OCI-M2 (cell line): ENCODE results near the gene STX7.
"Not testable (repeated sequence)": the region's sequence is repeated elsewhere in the genome, so short reads cannot be mapped to it uniquely, and the experiment has no call there.

Experiments used
- DNase-seq: peaks from one replicate; lab custom pipeline; 2025; ENCODE audit not compliant: unreplicated experiment; lab: John Stamatoyannopoulos, UW

The STX7 gene, protein sequence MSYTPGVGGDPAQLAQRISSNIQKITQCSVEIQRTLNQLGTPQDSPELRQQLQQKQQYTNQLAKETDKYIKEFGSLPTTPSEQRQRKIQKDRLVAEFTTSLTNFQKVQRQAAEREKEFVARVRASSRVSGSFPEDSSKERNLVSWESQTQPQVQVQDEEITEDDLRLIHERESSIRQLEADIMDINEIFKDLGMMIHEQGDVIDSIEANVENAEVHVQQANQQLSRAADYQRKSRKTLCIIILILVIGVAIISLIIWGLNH

GRCh38 chr6:132512638-132513632, at the start of gene STX7:
STX7 (minus strand) TSS chr6:132513116; CDS start chr6:132503530, 9,586 bp downstream.
- DNase-seq: peak; percentile 80

- DNase-seq: not testable (repeated sequence)
Measured at GRCh38 chr6:132560087-132560486, 47.2 kb upstream of the STX7 start.

GRCh38 chr6:132552372-132552771, 39.5 kb upstream of the STX7 start, which contains the start of gene TAAR8:
TAAR8 (plus strand) TSS chr6:132552672; CDS start chr6:132552693, 21 bp downstream.
- no peak for DNase-seq

DNA sequence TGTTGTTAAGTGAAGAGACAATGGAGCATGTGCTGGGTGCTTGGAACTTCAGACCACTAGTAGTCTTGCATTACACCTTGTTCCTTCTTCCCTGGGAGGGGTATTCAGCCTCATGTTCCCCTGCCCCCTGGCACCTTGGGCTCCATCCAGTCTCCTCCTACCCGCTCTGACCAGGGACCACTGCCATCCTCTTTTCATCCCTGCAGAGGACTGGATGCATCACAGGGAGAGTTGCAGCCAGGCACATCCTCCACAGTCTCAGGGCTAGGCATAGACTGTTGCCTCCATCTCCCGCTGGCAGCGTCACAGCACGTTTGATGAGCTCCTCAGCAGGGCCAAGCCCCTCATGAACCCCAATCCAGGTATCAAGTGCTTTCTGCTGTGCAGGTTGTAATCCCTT, 38.3 kb upstream of the STX7 start:
- DNase-seq: no peak

DNA sequence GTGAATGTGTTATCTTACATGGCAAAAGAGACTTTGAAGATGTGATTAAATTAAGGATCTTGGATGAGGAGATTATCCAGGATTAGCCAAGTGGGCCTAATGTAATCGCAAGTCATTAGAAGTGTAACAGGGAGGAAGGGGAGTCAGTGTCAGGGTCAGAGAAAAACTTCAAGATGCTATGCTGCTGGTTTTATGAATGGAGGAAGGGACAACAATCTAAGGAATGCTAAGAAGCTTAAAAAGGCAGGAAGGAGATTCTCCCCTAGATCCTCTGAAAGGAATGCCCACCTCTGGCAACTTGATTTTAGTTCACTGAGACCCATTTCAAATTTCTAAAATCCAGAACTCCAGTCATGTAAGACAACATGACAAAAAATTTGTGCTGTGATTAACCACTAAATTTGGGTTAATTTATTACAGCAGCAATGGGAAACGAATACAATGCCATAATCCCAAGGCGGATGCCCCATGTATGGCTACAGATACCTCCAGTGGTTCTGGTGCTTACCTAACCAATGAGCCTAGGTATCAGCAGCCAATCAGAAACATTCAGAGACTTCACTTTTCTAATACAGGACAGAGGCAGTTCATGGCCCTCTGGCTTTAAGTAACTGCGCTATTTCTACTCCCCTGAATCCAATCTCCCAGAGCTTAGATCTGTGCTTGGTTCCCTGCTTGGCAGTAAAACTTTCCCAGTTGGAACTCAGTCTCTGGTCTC, 36.0 kb upstream of the STX7 start:
- no peak for DNase-seq

GRCh38 chr6:132544826-132545225, 31.9 kb upstream of the STX7 start:
- DNase-seq: no peak

GRCh38 chr6:132537977-132538376, 25.1 kb upstream of the STX7 start, which contains the start of gene TAAR9:
TAAR9 (plus strand) TSS chr6:132538277; CDS start chr6:132538290, 13 bp downstream.
- DNase-seq: no peak

GRCh38 chr6:132537145-132537544, 24.2 kb upstream of the STX7 start:
- DNase-seq: no peak

DNA sequence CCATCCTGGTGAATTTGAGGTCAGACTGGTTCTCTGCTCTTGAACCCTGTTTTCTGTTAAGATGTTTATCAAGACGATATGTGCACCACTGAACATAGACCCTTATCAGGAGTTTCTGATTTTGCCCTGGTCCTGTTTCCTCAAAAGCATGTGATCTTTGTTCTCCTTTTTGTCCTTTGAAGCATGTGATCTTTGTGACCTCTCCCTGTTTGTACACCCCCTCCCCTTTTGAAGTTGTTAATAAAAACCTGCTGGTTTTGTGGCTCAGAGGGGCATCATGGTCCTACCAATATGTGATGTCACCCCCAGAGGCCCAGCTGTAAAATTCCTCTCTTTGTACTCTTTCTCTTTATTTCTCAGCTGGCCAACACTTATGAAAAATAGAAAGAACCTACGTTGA, 21.6 kb upstream of the STX7 start:
- not testable (repeated sequence) for DNase-seq

DNA sequence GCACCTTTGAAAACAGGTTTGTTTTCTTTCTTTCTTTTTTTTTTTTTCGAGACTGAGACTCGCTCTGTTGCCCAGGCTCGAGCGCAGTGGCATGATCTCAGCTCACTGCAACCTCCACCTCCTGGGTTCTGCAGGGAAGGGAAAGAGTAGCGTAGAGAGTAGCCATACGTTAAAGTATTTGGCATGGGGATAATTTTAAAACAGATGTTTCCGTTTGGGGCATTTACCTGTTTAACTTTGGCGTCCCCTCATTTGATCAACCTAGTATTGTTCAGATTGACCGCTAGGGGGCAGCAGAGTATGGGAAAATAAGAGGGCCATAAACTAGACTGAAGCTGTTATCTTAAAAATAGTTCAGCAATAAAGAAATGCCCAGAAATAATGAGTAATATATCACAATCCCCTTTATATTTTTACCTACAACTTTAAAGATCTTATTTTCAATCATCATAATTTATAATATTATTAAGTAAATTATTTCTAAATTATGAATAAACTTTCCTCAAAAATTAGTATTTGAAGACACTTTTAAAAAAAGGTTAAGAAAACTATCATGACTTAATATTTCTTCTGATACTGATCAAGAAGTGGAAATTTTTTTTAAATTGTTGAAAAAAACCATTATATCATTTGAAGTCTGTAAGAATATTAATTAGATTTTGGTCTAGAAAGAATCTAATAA, 17.5 kb upstream of the STX7 start:
- no peak for DNase-seq

DNA sequence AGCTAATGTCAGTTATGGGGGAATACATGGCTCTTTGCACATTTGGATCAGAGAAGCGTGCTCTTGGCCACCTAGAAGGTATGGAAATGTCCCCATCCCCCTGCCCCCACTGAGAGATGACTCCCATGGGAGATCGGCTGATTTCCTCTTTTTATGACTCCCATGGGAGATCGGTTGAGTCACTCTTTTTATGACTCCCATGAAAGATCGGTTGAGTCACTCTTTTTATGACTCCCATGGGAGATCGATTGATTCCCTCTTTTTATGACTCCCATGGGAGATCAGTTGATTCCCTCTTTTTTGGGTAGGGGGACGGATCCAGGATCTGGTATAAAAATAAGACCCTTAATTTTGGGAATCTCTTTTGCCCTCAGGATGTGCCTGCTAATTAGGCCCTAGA, 14.9 kb upstream of the STX7 start:
- no peak for DNase-seq

GRCh38 chr6:132526461-132526860, 13.5 kb upstream of the STX7 start:
- no peak for DNase-seq

GRCh38 chr6:132525866-132526265, 12.9 kb upstream of the STX7 start:
- DNase-seq: no peak

- DNase-seq: no peak
Measured at GRCh38 chr6:132524646-132525045, 11.7 kb upstream of the STX7 start.

DNA sequence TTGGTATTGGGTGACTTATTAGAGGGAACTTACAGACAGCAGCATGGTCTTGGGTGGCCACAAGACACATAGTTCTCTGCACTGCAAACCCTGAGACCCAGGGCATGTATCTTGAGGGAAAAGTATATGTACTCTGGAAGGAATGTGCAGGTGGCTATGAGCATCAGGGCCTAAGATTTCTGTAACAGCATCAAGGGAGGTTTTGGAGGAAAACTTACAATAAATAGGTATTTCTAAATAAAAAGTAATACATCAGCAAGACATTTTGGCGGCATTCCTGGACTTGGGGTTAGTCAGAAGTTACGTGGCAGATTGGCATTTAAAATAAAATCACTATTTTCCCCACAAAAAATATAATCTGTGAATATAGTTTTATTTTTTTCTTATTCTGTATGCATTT, 8.0 kb upstream of the STX7 start:
- no peak for DNase-seq

DNA sequence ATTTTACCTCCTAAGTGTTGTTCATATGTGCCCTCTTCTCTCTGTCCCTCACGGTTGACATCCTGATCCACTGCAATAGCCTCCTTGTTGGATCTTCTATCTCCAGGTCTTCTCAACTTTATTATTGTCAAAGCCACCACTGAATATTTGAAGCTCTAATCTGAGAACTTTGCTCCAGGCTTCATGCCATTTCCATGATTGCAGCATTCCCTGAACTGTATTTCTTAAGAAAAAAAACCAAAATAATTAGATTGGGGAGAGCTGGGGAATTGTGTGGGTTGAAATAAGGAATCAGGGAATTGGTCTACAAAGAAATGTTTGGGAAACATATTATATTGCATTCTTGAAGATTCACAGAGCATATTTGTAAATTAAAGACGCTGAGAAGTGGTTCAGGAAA, 2.5 kb upstream of the STX7 start:
- DNase-seq: no peak

- DNase-seq: no peak
Measured at GRCh38 chr6:132513831-132514545, 1.1 kb upstream of the STX7 start.

- DNase-seq: no peak
Measured at GRCh38 chr6:132512342-132512637, 626 bp downstream of the STX7 start.

GRCh38 chr6:132511831-132512220, 1.1 kb downstream of the STX7 start:
- no peak for DNase-seq

- DNase-seq: no peak
Measured at GRCh38 chr6:132511210-132511830, 1.6 kb downstream of the STX7 start.
